H1 (cell line): ENCODE data around the gene CAMSAP1.

ENCODE experiments used
- CTCF ChIP-seq, 3 experiments: IDR thresholded peaks; 1 replicate in 2 of 3; 2 replicates in 1 of 3; pipeline versions ENCODE4 v1.5.1 to v1.6.1; 2011; ENCODE audit warnings: low read length in 3 of 3, mild to moderate bottlenecking in 3 of 3, inconsistent platforms in 2 of 3, low read depth in 1 of 3, moderate library complexity in 1 of 3; ENCODE audit not compliant: insufficient read depth in 1 of 3; ENCODE audit errors: control extremely low read depth in 1 of 3
- JUND ChIP-seq: IDR thresholded peaks from 2 replicates; pipeline ENCODE4 v1.6.1; 2011; ENCODE audit warnings: mild to moderate bottlenecking, improper control_type of control experiment, low read length
- POLR2A ChIP-seq, 2 experiments: IDR thresholded peaks; 1 replicate in 1 of 2; 2 replicates in 1 of 2; pipeline ENCODE4 v1.6.1; 2011; ENCODE audit warnings: low read depth in 2 of 2, low read length in 2 of 2, mild to moderate bottlenecking in 2 of 2; ENCODE audit errors: control extremely low read depth in 1 of 2
- TEAD4 ChIP-seq: IDR thresholded peaks from 2 replicates; pipeline ENCODE4 v1.6.1; 2012; ENCODE audit warnings: low read depth, low read length, inconsistent platforms, mixed read lengths

GRCh38 chr9:135840107-135840506 is 67.2 kb downstream of the CAMSAP1 start:
- no peak for TF ChIP-seq JUND
- no peak for TF ChIP-seq CTCF (IDR thresholded peaks at IDR 0.05; ENCODE audit: control extremely low read depth in 1 of 3, insufficient read depth in 1 of 3, low read depth in 1 of 3, low read length in 3 of 3)
- no peak for TF ChIP-seq TEAD4
- no peak for TF ChIP-seq POLR2A (IDR thresholded peaks at IDR 0.05; ENCODE audit: control extremely low read depth in 1 of 2, low read depth in 2 of 2, low read length in 2 of 2)
